NCI-H1436 (cell line): ENCODE results near the gene HMX2.
A peak's percentile ranks its signal among the peaks of the same experiment; 100 is the strongest.

Experiments used
- DNase-seq: peaks from one replicate; lab custom pipeline; 2025; lab: John Stamatoyannopoulos, UW

Gene HMX2

GRCh38 chr10:123147635-123148413 lies at the start of gene HMX2:
TSS of gene HMX2 (plus strand) at chr10:123148136. CDS start at chr10:123148379, 243 bp downstream.
- peak; percentile 84 for DNase-seq

GRCh38 chr10:123100030-123100762 lies 47.7 kb upstream of the HMX2 start:
- no peak for DNase-seq

- no peak for DNase-seq
Observed at GRCh38 chr10:123101872-123102271, 46.1 kb upstream of the HMX2 start.

- peak; percentile 12 for DNase-seq
Observed at GRCh38 chr10:123102673-123103072, 45.3 kb upstream of the HMX2 start.

- DNase-seq: no peak
Observed at GRCh38 chr10:123103944-123104343, 44.0 kb upstream of the HMX2 start.

GRCh38 chr10:123109466-123109865 lies 38.5 kb upstream of the HMX2 start:
- DNase-seq: no peak

GRCh38 chr10:123117644-123118417 lies 30.1 kb upstream of the HMX2 start:
- DNase-seq: no peak

- DNase-seq: no peak
Observed at GRCh38 chr10:123119081-123119480, 28.9 kb upstream of the HMX2 start.

GRCh38 chr10:123126246-123126645 lies 21.7 kb upstream of the HMX2 start:
- no peak for DNase-seq

GRCh38 chr10:123129618-123130271 lies 18.2 kb upstream of the HMX2 start:
- DNase-seq: no peak

GRCh38 chr10:123132576-123133477 lies 15.1 kb upstream of the HMX2 start:
- DNase-seq: peak; percentile 81

- DNase-seq: no peak
Observed at GRCh38 chr10:123133541-123134342, 14.2 kb upstream of the HMX2 start.

- DNase-seq: no peak
Observed at GRCh38 chr10:123134343-123134914, 13.5 kb upstream of the HMX2 start.

GRCh38 chr10:123134915-123135414 lies 13.0 kb upstream of the HMX2 start:
- no peak for DNase-seq

- peak; percentile 86 for DNase-seq
Observed at GRCh38 chr10:123135415-123136141, 12.4 kb upstream of the HMX2 start, which contains the start of gene HMX3. TSS of gene HMX3 (plus strand) at chr10:123135970. CDS start at chr10:123136051, 81 bp downstream.

- DNase-seq: no peak
Observed at GRCh38 chr10:123136221-123136805, 11.6 kb upstream of the HMX2 start.

GRCh38 chr10:123136806-123137642 lies 10.9 kb upstream of the HMX2 start:
- no peak for DNase-seq

- DNase-seq: no peak
Observed at GRCh38 chr10:123139165-123139520, 8.8 kb upstream of the HMX2 start.
